ENCODE data around the gene ASTL. TPM values are rescaled to one million over a fixed set of nuclear protein-coding genes. Genes with fewer than 3 reads are reported as not detected.

ASTL gene
- total RNA-seq, 1 donor from 2014 or later, result not detected

GRCh38 chr2:96176661-96177060, 38.4 kb upstream of the ASTL start:
- H3K27me3 Mint-ChIP-seq (ENCODE audit: low read depth, unreplicated experiment), result peaks cover 7% of the 10 kb centered on the region
- Histone ChIP-seq H3K4me2 (ENCODE audit: low read length) (no peak overlapping the region), H3K79me2 (ENCODE audit: insufficient read depth, low read length) (no peaks in the 10 kb centered on the region), H3K4me1 (ENCODE audit: insufficient read depth, low read length) (peaks cover 6% of the 10 kb centered on the region), H3K9ac (ENCODE audit: low read length) (no peak overlapping the region), H3K4me3 (ENCODE audit: insufficient read depth, low read depth, low read length) (no peak overlapping the region), H3K27ac (ENCODE audit: low read depth, low read length) (no peak overlapping the region), H3K27me3 (ENCODE audit: insufficient read depth, low read length) (no peaks in the 10 kb centered on the region), H2AFZ (ENCODE audit: low read depth, low read length) (no peak overlapping the region), H3K36me3 (ENCODE audit: insufficient read depth, low read length) (no peaks in the 10 kb centered on the region), H3K9me3 (ENCODE audit: insufficient read depth, low read depth, low read length) (no peaks in the 10 kb centered on the region), H4K20me1 (ENCODE audit: insufficient read depth, low read length) (no peaks in the 10 kb centered on the region)
- DNase-seq (ENCODE audit: low read depth), result peak; percentile 14
- no peak for TF ChIP-seq EZH2 (IDR thresholded peaks at IDR 0.05; ENCODE audit: insufficient read depth, low read length)
- TF ChIP-seq, protein P1, sequence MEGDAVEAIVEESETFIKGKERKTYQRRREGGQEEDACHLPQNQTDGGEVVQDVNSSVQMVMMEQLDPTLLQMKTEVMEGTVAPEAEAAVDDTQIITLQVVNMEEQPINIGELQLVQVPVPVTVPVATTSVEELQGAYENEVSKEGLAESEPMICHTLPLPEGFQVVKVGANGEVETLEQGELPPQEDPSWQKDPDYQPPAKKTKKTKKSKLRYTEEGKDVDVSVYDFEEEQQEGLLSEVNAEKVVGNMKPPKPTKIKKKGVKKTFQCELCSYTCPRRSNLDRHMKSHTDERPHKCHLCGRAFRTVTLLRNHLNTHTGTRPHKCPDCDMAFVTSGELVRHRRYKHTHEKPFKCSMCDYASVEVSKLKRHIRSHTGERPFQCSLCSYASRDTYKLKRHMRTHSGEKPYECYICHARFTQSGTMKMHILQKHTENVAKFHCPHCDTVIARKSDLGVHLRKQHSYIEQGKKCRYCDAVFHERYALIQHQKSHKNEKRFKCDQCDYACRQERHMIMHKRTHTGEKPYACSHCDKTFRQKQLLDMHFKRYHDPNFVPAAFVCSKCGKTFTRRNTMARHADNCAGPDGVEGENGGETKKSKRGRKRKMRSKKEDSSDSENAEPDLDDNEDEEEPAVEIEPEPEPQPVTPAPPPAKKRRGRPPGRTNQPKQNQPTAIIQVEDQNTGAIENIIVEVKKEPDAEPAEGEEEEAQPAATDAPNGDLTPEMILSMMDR (IDR thresholded peaks at IDR 0.05; ENCODE audit: insufficient read depth, low read depth, low read length), result no peak
- H3K36me3 Mint-ChIP-seq (ENCODE audit: low read depth, unreplicated experiment), result peaks cover 1% of the 10 kb centered on the region
- FAIRE-seq, result no peak
- peaks cover 4% of the 10 kb centered on the region for H3K9me3 Mint-ChIP-seq (ENCODE audit: unreplicated experiment)
- H3K27ac Mint-ChIP-seq (ENCODE audit: unreplicated experiment), result no peak overlapping the region
- peaks cover 7% of the 10 kb centered on the region for H3K4me1 Mint-ChIP-seq (ENCODE audit: low read depth, unreplicated experiment)
- no peak overlapping the region for H3K4me3 Mint-ChIP-seq (ENCODE audit: unreplicated experiment)

- peaks cover 6% of the 10 kb centered on the region for H3K4me1 ChIP-seq (ENCODE audit: insufficient read depth, low read length)
- TF ChIP-seq, protein P1 (IDR thresholded peaks at IDR 0.05; ENCODE audit: insufficient read depth, low read depth, low read length), result no peak
- Mint-ChIP-seq H3K36me3 (ENCODE audit: low read depth, unreplicated experiment) (peaks cover 1% of the 10 kb centered on the region), H3K4me3 (ENCODE audit: unreplicated experiment) (no peak overlapping the region), H3K27me3 (ENCODE audit: low read depth, unreplicated experiment) (peaks cover 7% of the 10 kb centered on the region), H3K9me3 (ENCODE audit: unreplicated experiment) (peaks cover 4% of the 10 kb centered on the region), H3K27ac (ENCODE audit: unreplicated experiment) (no peak overlapping the region), H3K4me1 (ENCODE audit: low read depth, unreplicated experiment) (peaks cover 7% of the 10 kb centered on the region)
- no peaks in the 10 kb centered on the region for H4K20me1 ChIP-seq (ENCODE audit: insufficient read depth, low read length)
- no peaks in the 10 kb centered on the region for H3K79me2 ChIP-seq (ENCODE audit: insufficient read depth, low read length)
- FAIRE-seq (no peak), DNase-seq (ENCODE audit: low read depth) (peak; percentile 71)
- no peaks in the 10 kb centered on the region for H3K27me3 ChIP-seq (ENCODE audit: insufficient read depth, low read length)
- no peak overlapping the region for H3K27ac ChIP-seq (ENCODE audit: low read depth, low read length)
- no peaks in the 10 kb centered on the region for H3K36me3 ChIP-seq (ENCODE audit: insufficient read depth, low read length)
- H3K4me3 ChIP-seq (ENCODE audit: insufficient read depth, low read depth, low read length), result no peak overlapping the region
- no peaks in the 10 kb centered on the region for H3K9me3 ChIP-seq (ENCODE audit: insufficient read depth, low read depth, low read length)
- no peak overlapping the region for H2AFZ ChIP-seq (ENCODE audit: low read depth, low read length)
- H3K9ac ChIP-seq (ENCODE audit: low read length), result no peak overlapping the region
- H3K4me2 ChIP-seq (ENCODE audit: low read length), result peak overlapping the region; percentile 55
These were observed 37.6 kb upstream of the ASTL start for GRCh38 chr2:96175951-96176350.

- no peak overlapping the region for H3K4me2 ChIP-seq (ENCODE audit: low read length)
- no peaks in the 10 kb centered on the region for H3K79me2 ChIP-seq (ENCODE audit: insufficient read depth, low read length)
- peaks cover 1% of the 10 kb centered on the region for H3K36me3 Mint-ChIP-seq (ENCODE audit: low read depth, unreplicated experiment)
- no peak overlapping the region for H3K4me3 Mint-ChIP-seq (ENCODE audit: unreplicated experiment)
- peaks cover 3% of the 10 kb centered on the region for H3K9me3 ChIP-seq (ENCODE audit: insufficient read depth, low read depth, low read length)
- no peak overlapping the region for H3K9ac ChIP-seq (ENCODE audit: low read length)
- no peak overlapping the region for H3K27ac Mint-ChIP-seq (ENCODE audit: unreplicated experiment)
- H2AFZ ChIP-seq (ENCODE audit: low read depth, low read length), result no peak overlapping the region
- H3K4me1 ChIP-seq (ENCODE audit: insufficient read depth, low read length), result peaks cover 6% of the 10 kb centered on the region
- peaks cover 7% of the 10 kb centered on the region for H3K27me3 Mint-ChIP-seq (ENCODE audit: low read depth, unreplicated experiment)
- peaks cover 4% of the 10 kb centered on the region for H3K9me3 Mint-ChIP-seq (ENCODE audit: unreplicated experiment)
- FAIRE-seq (no peak), DNase-seq (ENCODE audit: low read depth) (peak; percentile 16)
- H3K36me3 ChIP-seq (ENCODE audit: insufficient read depth, low read length), result no peaks in the 10 kb centered on the region
- H3K27ac ChIP-seq (ENCODE audit: low read depth, low read length), result no peak overlapping the region
- no peaks in the 10 kb centered on the region for H3K27me3 ChIP-seq (ENCODE audit: insufficient read depth, low read length)
- peaks cover 7% of the 10 kb centered on the region for H3K4me1 Mint-ChIP-seq (ENCODE audit: low read depth, unreplicated experiment)
- H4K20me1 ChIP-seq (ENCODE audit: insufficient read depth, low read length), result no peaks in the 10 kb centered on the region
- TF ChIP-seq, protein P1 (IDR thresholded peaks at IDR 0.05; ENCODE audit: insufficient read depth, low read depth, low read length), result peak; percentile 78
- TF ChIP-seq EZH2 (IDR thresholded peaks at IDR 0.05; ENCODE audit: insufficient read depth, low read length), result no peak
- H3K4me3 ChIP-seq (ENCODE audit: insufficient read depth, low read depth, low read length), result no peak overlapping the region
These were observed 36.2 kb upstream of the ASTL start for GRCh38 chr2:96174251-96175144.

Data from astrocyte (in vitro differentiated cells and primary cell).